Hippocampal formation (tissue), 2 donors: ENCODE measurements around the gene ADIPOR2.

Experiments used
- DNase-seq, 2 donors: peaks; one replicate each; lab custom pipeline; 2025; lab: John Stamatoyannopoulos, UW

The ADIPOR2 gene

GRCh38 chr12:1690578-1691122 lies at the start of gene ADIPOR2:
TSS of gene ADIPOR2 (plus strand) at chr12:1691070. CDS start at chr12:1754344, 63,274 bp downstream.
- peak; percentile 91 to 92 for DNase-seq

DNA sequence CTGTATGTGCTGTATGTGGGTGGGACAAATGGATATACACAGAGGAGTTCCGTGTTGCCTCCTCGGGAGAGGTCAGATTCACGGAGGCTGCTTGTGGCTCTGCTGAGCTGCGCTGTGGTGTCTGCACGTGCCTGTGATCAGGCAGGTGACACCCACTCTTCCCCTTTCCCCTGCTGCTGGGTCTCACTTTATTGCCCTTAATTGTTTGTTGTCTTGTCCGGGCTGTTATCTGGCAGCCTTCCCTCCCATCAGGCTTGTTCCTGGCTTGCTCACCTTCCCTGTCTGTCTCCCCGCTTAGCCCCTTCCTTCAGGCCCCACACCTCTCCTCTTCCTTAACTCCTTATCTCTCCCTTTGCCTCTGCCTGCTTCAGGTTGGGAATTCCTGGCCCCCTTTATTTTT lies 48.4 kb upstream of the ADIPOR2 start:
- no peak for DNase-seq

DNA sequence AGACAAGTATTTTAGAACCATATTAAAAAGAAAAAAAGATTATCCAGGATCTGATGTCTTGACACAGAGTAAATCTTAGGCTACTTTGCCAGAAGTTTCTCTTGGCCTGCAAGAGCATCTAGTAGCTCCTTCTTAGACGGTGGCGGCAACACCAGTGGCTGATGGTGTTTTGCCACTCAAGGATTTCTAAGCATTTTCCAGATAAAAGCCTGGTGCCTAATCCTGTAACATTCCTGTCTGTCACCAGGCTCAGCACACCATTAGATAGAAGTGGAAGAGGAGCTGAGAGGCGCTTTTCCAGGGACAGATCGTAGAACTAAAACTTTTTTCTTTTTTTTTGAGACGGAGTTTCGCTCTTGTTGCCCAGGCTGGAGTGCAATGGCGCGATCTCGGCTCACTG lies 47.8 kb upstream of the ADIPOR2 start:
- no peak for DNase-seq

- DNase-seq: peak in 1 of 2 donors; percentile 41
These were observed 46.9 kb upstream of the ADIPOR2 start for GRCh38 chr12:1643905-1644533.

DNA sequence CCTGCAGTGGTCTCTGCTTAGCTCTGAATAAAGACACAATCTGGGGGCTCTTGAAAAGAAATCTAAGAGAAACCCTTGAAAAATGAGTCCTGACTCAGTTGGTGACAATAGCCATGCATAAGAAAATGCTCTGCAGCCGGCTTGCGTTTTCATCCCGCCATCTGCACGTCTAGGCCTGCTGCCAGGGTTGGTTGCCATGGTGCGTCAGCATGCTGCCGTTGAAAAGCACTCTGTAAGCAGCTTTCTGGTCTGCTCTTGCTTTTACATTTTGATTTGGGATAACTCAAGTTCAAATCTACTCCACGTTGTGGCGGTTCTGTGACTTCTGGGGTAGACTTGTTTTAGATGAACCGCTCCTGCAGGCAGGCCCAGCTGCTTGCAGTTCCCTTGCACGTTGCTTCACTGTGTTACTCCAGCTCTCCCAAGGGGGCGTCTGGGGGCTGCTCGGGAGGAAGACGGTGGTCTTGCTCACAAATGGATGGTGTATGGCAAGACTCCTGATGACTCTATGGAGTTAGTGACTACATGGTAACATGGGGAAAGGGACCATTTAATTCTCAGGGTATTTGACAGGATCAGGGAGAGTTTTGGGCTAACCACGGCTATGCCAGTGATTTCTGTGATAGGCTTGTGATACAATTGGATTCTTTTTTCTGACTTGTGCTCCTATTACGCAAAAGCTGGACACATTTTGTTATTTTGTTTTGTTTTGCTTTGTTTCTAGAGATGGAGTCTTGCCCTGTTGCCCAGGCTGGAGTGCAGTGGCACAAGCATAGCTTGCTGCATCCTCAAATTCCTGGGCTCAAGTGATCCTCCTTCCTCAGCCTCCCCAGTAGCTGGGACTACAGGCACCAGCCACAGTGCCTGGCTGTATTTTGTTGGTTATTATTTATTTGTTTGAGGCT lies 46.1 kb upstream of the ADIPOR2 start:
- peak; percentile 85 to 89 for DNase-seq

- no peak for DNase-seq
These were observed 45.1 kb upstream of the ADIPOR2 start for GRCh38 chr12:1645819-1646218.

DNA sequence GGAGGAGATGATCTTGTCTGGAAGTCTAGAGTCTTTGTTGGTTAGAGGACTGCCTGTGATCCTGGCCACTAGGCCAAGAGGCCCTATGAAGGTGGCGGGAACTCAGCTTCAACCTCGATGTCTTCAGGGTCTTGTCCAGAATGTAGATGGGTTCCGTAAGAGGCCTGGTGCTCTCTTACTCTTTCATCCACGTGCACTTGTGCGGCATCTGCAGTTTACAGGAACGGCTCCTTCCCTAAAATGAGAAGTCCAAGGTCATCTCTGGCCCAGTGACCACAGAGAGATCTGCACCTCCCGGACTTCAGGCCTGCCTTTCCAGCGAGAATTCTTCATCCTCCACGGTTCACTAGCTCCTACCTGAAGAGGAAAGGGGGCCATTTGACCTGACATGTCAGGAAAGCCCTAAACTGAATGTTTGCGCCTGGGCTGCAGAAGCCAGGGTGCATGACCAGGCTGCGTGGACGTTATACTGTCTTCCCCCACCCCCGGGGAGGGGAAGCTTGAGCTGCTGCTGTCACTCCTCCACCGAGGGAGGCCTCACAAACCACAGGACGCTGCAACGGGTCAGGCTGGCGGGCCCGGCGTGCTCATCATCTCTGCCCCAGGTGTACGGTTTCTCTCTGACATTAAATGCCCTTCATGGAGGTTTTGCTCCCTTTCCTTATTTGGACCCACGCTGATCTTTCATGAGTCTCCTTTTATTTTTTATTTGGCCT lies 44.1 kb upstream of the ADIPOR2 start:
- no peak for DNase-seq

DNA sequence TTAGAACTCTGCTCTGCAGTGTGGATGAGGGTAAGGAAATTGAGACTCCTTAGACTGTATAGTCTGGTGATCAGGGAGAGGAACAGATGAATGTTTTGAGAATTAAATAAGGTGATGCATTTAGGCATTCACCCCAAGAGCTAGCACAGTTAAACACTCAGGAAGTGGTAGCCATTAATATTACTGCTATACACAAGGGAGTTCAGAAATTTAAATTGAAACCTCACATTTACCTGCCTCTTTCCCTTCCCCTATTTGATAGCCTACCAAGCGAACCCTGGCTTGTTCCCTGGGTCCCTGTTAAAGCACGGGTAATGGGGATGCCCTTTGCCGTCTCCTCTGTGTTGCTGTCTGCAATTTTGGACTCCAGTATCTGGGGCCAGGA lies 43.6 kb upstream of the ADIPOR2 start:
- no peak for DNase-seq

- DNase-seq: peak in 1 of 2 donors; percentile 57
These were observed 40.5 kb upstream of the ADIPOR2 start for GRCh38 chr12:1650260-1650977.

GRCh38 chr12:1650978-1651361 lies 39.9 kb upstream of the ADIPOR2 start:
- DNase-seq: no peak

GRCh38 chr12:1651946-1652345 lies 38.9 kb upstream of the ADIPOR2 start:
- no peak for DNase-seq

DNA sequence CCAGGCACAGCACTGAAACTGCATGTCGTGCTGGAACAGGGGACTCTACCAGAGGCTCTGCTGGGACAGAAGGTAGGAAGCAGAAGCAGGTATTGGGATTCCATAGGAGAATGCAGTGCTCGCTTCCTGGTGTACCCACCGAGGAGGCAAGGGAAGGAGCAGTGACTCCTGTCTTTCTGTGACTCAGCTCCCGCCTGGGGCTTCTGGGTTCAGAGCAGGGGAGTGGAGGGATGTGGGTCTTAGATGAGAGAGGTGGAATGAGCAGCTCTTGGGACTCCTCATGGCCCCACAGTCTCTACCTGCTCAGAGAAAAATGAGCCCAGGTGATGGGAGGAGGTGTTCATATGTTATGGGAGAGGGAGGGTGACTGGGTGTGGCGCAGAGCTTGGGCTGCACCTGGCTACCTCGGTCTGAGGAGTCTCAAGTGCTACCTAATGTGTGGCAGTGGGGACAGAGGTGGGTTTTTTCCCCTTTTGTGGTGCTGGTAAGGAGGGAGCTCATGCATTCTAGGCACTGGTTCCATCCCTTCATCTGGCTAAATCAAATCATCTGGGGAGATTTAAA lies 35.6 kb upstream of the ADIPOR2 start:
- DNase-seq: no peak

GRCh38 chr12:1656902-1657301 lies 34.0 kb upstream of the ADIPOR2 start:
- DNase-seq: no peak

GRCh38 chr12:1657688-1658087 lies 33.2 kb upstream of the ADIPOR2 start:
- no peak for DNase-seq

DNA sequence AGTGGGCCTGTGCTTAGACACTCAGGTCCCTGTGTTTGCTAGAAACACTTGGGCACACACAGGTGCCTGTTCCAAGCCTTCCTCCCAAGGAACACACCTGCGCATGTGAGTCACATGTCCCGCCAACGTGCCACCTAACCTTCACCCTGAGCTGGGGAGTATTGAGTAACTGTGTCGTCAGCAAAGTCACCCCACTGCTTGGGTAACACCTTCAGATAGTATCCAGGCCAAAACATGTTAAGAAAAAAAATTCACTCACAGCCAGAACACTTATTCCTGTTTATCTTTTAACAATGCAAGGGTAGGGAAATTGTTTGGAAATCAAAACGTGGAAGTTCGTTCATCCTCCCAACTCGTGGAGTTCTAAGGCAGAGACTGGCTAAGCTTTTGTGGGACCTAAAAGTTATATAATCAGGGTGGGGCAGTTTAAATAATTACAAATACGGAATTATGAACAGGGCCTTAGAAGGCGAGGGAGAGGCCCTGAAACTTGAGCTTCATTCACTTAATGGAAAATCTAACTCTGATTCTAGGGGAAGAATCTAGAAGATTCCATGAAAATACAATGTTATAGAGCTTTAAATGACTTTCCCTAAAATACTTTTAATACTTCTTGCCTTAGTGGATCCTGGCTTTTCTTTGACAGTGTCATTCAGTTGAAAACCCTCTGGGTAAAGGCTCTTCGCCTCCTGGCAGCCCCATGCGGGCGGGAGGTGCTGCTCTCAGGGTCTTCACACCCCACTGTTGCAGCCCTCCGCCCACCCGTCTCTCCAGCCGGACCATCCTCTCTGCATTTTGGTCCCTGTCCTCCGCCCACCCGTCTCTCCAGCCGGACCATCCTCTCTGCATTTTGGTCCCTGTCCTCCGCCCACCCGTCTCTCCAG lies 30.3 kb upstream of the ADIPOR2 start:
- peak; percentile 67 to 71 for DNase-seq

DNA sequence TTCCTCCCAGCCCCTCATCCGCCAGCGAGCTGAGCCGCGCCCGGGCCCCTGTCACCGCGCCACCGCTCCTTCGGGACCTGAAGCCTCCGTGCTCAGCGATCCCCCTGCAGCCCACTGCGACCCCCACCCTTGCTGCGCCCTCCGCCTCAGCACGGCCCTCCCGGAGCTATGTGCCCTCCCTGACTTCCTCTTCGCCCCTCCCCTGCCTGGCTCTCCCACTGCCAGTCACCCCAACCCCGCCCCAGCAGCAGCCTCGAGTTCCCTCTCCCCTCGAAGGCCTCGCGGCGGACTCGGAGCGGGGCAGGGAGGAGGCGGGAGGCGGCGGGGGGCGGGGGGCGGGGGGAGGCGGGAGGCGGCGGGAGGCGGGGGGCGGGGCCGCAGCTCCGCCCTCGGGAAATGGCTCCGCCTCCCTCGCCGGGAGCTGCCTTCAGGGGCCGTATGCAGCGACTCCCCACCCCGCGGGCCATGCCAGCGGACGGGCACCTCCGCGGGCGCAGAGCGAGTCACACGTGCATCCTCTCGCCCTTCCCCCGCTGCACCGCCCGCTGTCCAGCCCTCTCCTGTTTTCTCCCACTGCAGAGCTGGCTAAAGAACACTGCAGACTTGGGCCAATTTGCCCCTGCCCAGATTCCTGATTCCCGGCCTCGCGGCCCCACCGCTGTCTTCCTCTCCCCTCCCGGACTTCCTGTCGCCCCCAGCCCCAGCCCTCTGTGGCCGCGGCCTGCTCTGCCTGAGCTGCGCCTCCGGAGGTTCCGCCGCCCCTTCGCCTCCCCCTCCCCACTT lies 29.1 kb upstream of the ADIPOR2 start:
- peak; percentile 98 for DNase-seq

- DNase-seq: no peak
These were observed 28.0 kb upstream of the ADIPOR2 start for GRCh38 chr12:1662761-1663439.

DNA sequence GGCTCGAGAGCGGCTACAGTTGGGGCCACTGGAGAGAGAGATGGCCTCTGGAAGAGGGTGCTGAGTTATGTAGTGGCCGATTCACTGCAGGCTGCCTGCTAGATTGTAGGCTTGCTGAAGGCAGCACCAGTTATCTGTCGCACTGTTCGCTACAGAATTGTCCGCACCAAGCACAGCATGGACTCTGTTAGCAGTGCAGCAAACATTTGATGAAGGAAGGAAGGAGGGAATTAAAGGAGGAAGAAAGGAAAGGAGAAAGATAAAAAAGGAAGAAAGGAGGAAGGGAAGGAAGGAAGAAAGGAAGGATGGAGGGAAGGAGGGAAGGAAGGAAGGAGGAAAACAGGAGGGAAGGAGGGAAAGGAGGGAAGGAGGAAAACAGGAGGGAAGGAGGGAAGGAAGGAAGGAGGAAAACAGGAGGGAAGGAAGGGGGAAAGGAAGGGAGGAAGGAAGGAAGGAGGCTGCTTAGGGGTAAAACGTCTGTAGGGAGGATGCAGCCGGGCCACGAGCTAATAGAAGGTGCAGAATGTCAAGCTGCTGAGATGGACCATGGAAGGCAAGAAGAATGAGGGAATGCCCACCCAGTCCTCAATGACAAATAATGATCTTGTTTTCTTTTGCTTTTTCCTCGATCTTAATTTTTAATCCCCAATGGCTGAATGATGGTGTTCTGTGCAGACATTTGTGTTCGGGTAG lies 27.3 kb upstream of the ADIPOR2 start:
- DNase-seq: no peak
